Measurements from ENCODE around the gene ZDHHC16.

GRCh38 chr10:97400665-97401454 is 45.1 kb upstream of the ZDHHC16 start, which contains the start of gene RRP12:
- TF ChIP-seq CTCF (IDR thresholded peaks at IDR 0.05 in 4 of 5, conservative IDR thresholded peaks at IDR 0.05 in 1 of 5) (no peak), POLR2A (IDR thresholded peaks at IDR 0.05) (peak; percentile 79)
